Measurements from ENCODE around the gene CASP10. TPM values are rescaled to one million over a fixed set of nuclear protein-coding genes. Genes with fewer than 3 reads are reported as not detected.

CASP10 gene
- total and polyA plus RNA-seq, 2 of the 13 experiments (the other 11 are each of a cell fraction or from before 2014, with no cell fraction given), result 22.2 to 23.8 TPM

- TF ChIP-seq ZFY (CRISPR knock-in tag; IDR thresholded peaks at IDR 0.05) (peak; percentile 54), RNF219 (CRISPR knock-in tag; IDR thresholded peaks at IDR 0.05) (peak; percentile 16; the same call in 1 of the 2 replicates), FOXC1 (CRISPR knock-in tag; IDR thresholded peaks at IDR 0.05; ENCODE audit: borderline replicate concordance) (peak; percentile 60; the same call in 1 of the 2 replicates), CREB1 (IDR thresholded peaks at IDR 0.05) (peak; percentile 76), CREB1 (CRISPR knock-in tag; IDR thresholded peaks at IDR 0.05) (peak; percentile 94), ZNF567 (CRISPR knock-in tag; IDR thresholded peaks at IDR 0.05; ENCODE audit: borderline replicate concordance) (no peak), PITX1 (CRISPR knock-in tag; IDR thresholded peaks at IDR 0.05) (peak; percentile 44; the same call in 1 of the 2 replicates), SP4 (CRISPR knock-in tag; IDR thresholded peaks at IDR 0.05) (peak; percentile 69; the same call in 1 of the 2 replicates), ZNF816 (CRISPR knock-in tag; IDR thresholded peaks at IDR 0.05; ENCODE audit: borderline replicate concordance) (peak; percentile 67; the same call in 1 of the 2 replicates), ETV5 (CRISPR knock-in tag; IDR thresholded peaks at IDR 0.05; ENCODE audit: borderline replicate concordance) (peak; percentile 41; the same call in 1 of the 2 replicates), CHD4 (IDR thresholded peaks at IDR 0.05; ENCODE audit: borderline replicate concordance, low read length) (no peak), ZNF543 (CRISPR knock-in tag; IDR thresholded peaks at IDR 0.05) (peak; percentile 65; the same call in 1 of the 2 replicates), TRIM22 (IDR thresholded peaks at IDR 0.05) (no peak), ZNF3 (CRISPR knock-in tag; IDR thresholded peaks at IDR 0.05) (peak; percentile 65; the same call in 1 of the 2 replicates), MBD4 (IDR thresholded peaks at IDR 0.05; ENCODE audit: borderline replicate concordance, low read length) (peak; percentile 83; the same call in 1 of the 2 replicates), POLR2AphosphoS5 (IDR thresholded peaks at IDR 0.05; ENCODE audit: low read depth, low read length) (peak; percentile 97), ADNP (CRISPR knock-in tag; IDR thresholded peaks at IDR 0.05) (peak; percentile 9), ZNF501 (CRISPR knock-in tag; IDR thresholded peaks at IDR 0.05) (peak; percentile 82), KDM4B (CRISPR knock-in tag; IDR thresholded peaks at IDR 0.05) (no peak)
- TF ChIP-seq, protein P1, sequence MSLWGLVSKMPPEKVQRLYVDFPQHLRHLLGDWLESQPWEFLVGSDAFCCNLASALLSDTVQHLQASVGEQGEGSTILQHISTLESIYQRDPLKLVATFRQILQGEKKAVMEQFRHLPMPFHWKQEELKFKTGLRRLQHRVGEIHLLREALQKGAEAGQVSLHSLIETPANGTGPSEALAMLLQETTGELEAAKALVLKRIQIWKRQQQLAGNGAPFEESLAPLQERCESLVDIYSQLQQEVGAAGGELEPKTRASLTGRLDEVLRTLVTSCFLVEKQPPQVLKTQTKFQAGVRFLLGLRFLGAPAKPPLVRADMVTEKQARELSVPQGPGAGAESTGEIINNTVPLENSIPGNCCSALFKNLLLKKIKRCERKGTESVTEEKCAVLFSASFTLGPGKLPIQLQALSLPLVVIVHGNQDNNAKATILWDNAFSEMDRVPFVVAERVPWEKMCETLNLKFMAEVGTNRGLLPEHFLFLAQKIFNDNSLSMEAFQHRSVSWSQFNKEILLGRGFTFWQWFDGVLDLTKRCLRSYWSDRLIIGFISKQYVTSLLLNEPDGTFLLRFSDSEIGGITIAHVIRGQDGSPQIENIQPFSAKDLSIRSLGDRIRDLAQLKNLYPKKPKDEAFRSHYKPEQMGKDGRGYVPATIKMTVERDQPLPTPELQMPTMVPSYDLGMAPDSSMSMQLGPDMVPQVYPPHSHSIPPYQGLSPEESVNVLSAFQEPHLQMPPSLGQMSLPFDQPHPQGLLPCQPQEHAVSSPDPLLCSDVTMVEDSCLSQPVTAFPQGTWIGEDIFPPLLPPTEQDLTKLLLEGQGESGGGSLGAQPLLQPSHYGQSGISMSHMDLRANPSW (CRISPR knock-in tag; IDR thresholded peaks at IDR 0.05; ENCODE audit: borderline replicate concordance), result peak; percentile 55; the same call in 1 of the 2 replicates
- TF ChIP-seq, protein P2, sequence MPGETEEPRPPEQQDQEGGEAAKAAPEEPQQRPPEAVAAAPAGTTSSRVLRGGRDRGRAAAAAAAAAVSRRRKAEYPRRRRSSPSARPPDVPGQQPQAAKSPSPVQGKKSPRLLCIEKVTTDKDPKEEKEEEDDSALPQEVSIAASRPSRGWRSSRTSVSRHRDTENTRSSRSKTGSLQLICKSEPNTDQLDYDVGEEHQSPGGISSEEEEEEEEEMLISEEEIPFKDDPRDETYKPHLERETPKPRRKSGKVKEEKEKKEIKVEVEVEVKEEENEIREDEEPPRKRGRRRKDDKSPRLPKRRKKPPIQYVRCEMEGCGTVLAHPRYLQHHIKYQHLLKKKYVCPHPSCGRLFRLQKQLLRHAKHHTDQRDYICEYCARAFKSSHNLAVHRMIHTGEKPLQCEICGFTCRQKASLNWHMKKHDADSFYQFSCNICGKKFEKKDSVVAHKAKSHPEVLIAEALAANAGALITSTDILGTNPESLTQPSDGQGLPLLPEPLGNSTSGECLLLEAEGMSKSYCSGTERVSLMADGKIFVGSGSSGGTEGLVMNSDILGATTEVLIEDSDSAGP (CRISPR knock-in tag; IDR thresholded peaks at IDR 0.05; ENCODE audit: borderline replicate concordance), result 0 out of 2 replicates have a peak, but pooled peaks have one; percentile 35
These were observed at the start of gene CASP10 (continued) for GRCh38 chr2:201182650-201183364.

Measured in HepG2 (cell line).